ENCODE measurements around the gene STX1B.
A peak's percentile ranks its signal among the peaks of the same experiment; 100 is the strongest.

STX1B gene

GRCh38 chr16:30996985-30997724 lies 13.3 kb downstream of the STX1B start:
- DNase-seq (ENCODE audit: low read depth in 3 of 3, low spot score in 1 of 3), result peak; percentile 51 to 80 (median 57)

GRCh38 chr16:30996324-30996984 lies 14.0 kb downstream of the STX1B start:
- no peak for DNase-seq (ENCODE audit: low read depth in 3 of 3, low spot score in 1 of 3)

- no peak for DNase-seq (ENCODE audit: low read depth in 3 of 3, low spot score in 1 of 3)
These were observed 14.5 kb downstream of the STX1B start for GRCh38 chr16:30995927-30996323.

GRCh38 chr16:30992931-30993816 lies 17.3 kb downstream of the STX1B start:
- no peak for DNase-seq (ENCODE audit: low read depth in 3 of 3, low spot score in 1 of 3)

GRCh38 chr16:30992276-30992780 lies 18.1 kb downstream of the STX1B start:
- no peak for DNase-seq (ENCODE audit: low read depth in 3 of 3, low spot score in 1 of 3)

- DNase-seq (ENCODE audit: low read depth in 3 of 3, low spot score in 1 of 3), result no peak
These were observed 19.4 kb downstream of the STX1B start for GRCh38 chr16:30991052-30991451.

- DNase-seq (ENCODE audit: low read depth in 3 of 3, low spot score in 1 of 3), result no peak
These were observed 20.3 kb downstream of the STX1B start for GRCh38 chr16:30990105-30990504.

GRCh38 chr16:30989469-30990047 lies 20.9 kb downstream of the STX1B start:
- DNase-seq (ENCODE audit: low read depth in 3 of 3, low spot score in 1 of 3), result no peak

- no peak for DNase-seq (ENCODE audit: low read depth in 3 of 3, low spot score in 1 of 3)
These were observed 22.8 kb downstream of the STX1B start for GRCh38 chr16:30987581-30988190.

GRCh38 chr16:30986129-30986991 lies 24.1 kb downstream of the STX1B start:
- no peak for DNase-seq (ENCODE audit: low read depth in 3 of 3, low spot score in 1 of 3)

- no peak for DNase-seq (ENCODE audit: low read depth in 3 of 3, low spot score in 1 of 3)
These were observed 24.9 kb downstream of the STX1B start for GRCh38 chr16:30985401-30986128.

- peak; percentile 28 to 81 (median 64) for DNase-seq (ENCODE audit: low read depth in 3 of 3, low spot score in 1 of 3)
These were observed 25.6 kb downstream of the STX1B start, which contains the start of gene HSD3B7 for GRCh38 chr16:30984669-30985400. Gene HSD3B7, plus strand, starts transcription at chr16:30985207. Its CDS starts 452 bp downstream, at chr16:30985659.

GRCh38 chr16:30983898-30984610 lies 26.4 kb downstream of the STX1B start:
- DNase-seq (ENCODE audit: low read depth in 3 of 3, low spot score in 1 of 3), result no peak

GRCh38 chr16:30983289-30983889 lies 27.0 kb downstream of the STX1B start:
- no peak for DNase-seq (ENCODE audit: low read depth in 3 of 3, low spot score in 1 of 3)

- DNase-seq (ENCODE audit: low read depth in 3 of 3, low spot score in 1 of 3), result no peak
These were observed 27.7 kb downstream of the STX1B start for GRCh38 chr16:30982548-30983288.

GRCh38 chr16:30980959-30981358 lies 29.5 kb downstream of the STX1B start:
- DNase-seq (ENCODE audit: low read depth in 3 of 3, low spot score in 1 of 3), result no peak

GRCh38 chr16:30980434-30980833 lies 30.0 kb downstream of the STX1B start:
- no peak for DNase-seq (ENCODE audit: low read depth in 3 of 3, low spot score in 1 of 3)

Data from stimulated activated CD4-positive, alpha-beta T cell treated with anti-CD3 and anti-CD28 coated beads, TNF-alpha, amount 100 ng/mL, for 1 hour (primary cell).